ACC112 (cell line): ENCODE results near the gene ATAD3C.
"Not testable (repeated sequence)": the region's sequence is repeated elsewhere in the genome, so short reads cannot be mapped to it uniquely, and the experiment has no call there.

Experiments
- H2AFZ ChIP-seq: fragments of 200-600 bp; sonication (generic); one replicate; pipeline ENCODE4 v1.6.0; 2017; ENCODE audit warnings: antibody characterized with exemption, low read length; ENCODE audit not compliant: unreplicated experiment
- H3K27ac ChIP-seq: fragments of 200-600 bp; sonication (generic); 2 replicates; pipeline ENCODE4 v1.5.1; 2014; ENCODE audit warnings: low read depth, mild to moderate bottlenecking, antibody characterized with exemption, low read length, moderate library complexity
- H3K27me3 ChIP-seq: fragments of 200-600 bp; sonication (generic); 2 replicates; pipeline ENCODE4 v1.6.1; 2014; ENCODE audit warnings: mild to moderate bottlenecking, antibody characterized with exemption, low read length, moderate library complexity, mixed read lengths; ENCODE audit not compliant: insufficient read depth
- H3K36me3 ChIP-seq: fragments of 200-600 bp; sonication (generic); 2 replicates; pipeline ENCODE4 v1.6.1; 2016; ENCODE audit warnings: mild to moderate bottlenecking, antibody characterized with exemption, low read length, moderate library complexity, mixed read lengths; ENCODE audit not compliant: insufficient read depth
- H3K4me1 ChIP-seq: fragments of 200-600 bp; sonication (generic); one replicate; pipeline ENCODE4 v1.6.1; 2016; ENCODE audit warnings: low read length, mixed read lengths; ENCODE audit not compliant: insufficient read depth, unreplicated experiment, control insufficient read depth
- H3K4me3 ChIP-seq: fragments of 200-600 bp; sonication (generic); 2 replicates; pipeline ENCODE4 v1.5.1; 2014; ENCODE audit warnings: mild to moderate bottlenecking, low read depth, low read length
- H3K79me2 ChIP-seq: fragments of 200-600 bp; sonication (generic); one replicate; pipeline ENCODE4 v1.6.0; 2016; ENCODE audit warnings: low read length; ENCODE audit not compliant: control insufficient read depth, unreplicated experiment, insufficient read depth

ATAD3C gene

DNA sequence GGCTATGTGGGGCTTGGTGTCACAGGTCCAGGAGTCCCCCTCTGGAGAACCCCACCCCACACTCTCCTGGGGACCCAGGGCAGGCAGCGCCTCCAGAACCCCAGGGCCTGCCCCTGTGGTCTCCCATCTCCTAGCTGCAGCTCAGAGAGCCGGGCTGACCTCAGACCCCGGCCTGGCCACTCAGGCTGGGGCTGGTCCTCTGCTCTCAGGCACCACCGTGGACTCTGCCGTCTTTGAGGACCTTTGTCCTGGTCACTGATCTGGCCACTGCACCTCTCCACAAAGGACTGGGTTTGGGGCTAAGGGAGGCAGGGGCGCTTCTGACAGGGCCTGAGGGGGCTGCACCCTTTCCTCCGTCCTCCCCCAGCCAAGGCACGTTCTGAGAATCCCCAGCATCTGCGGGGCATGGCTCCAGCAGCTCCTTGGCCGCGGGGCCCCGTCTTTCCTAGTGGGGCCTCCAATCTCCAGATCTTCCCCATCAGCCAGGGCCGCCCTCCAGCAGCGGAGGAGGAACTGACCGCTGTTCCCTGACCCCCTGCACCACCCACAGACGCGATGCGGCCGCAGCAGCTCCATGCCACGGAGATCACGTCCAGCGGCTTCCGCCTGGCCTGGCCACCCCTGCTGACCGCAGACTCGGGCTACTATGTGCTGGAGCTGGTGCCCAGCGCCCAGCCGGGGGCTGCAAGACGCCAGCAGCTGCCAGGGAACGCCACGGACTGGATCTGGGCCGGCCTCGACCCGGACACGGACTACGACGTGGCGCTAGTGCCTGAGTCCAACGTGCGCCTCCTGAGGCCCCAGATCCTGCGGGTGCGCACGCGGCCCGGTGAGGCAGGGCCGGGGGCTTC, 10.7 kb upstream of the ATAD3C start:
- Histone ChIP-seq H3K79me2 (no peaks in the 10 kb centered on the region), H3K4me1 (no peaks in the 10 kb centered on the region), H3K27me3 (peaks cover 22% of the 10 kb centered on the region; the same call in 1 of the 2 replicates), H3K27ac (no peak overlapping the region), H2AFZ (no peak overlapping the region), H3K36me3 (no peaks in the 10 kb centered on the region), H3K4me3 (no peak overlapping the region)

GRCh38 chr1:1439546-1440261, 9.8 kb upstream of the ATAD3C start:
- no peak overlapping the region for H3K27ac ChIP-seq
- peaks cover 22% of the 10 kb centered on the region; the same call in 1 of the 2 replicates for H3K27me3 ChIP-seq
- H3K4me1 ChIP-seq = no peaks in the 10 kb centered on the region
- no peaks in the 10 kb centered on the region for H3K36me3 ChIP-seq
- no peak overlapping the region for H2AFZ ChIP-seq
- H3K4me3 ChIP-seq = no peak overlapping the region
- no peaks in the 10 kb centered on the region for H3K79me2 ChIP-seq

- H3K79me2 ChIP-seq = no peaks in the 10 kb centered on the region
- no peak overlapping the region for H3K4me3 ChIP-seq
- H2AFZ ChIP-seq = no peak overlapping the region
- no peak overlapping the region for H3K27ac ChIP-seq
- no peaks in the 10 kb centered on the region for H3K4me1 ChIP-seq
- H3K36me3 ChIP-seq = no peaks in the 10 kb centered on the region
- peaks cover 18% of the 10 kb centered on the region; the same call in 1 of the 2 replicates for H3K27me3 ChIP-seq
Observed at GRCh38 chr1:1440262-1441001, 9.1 kb upstream of the ATAD3C start.

- Histone ChIP-seq H3K27me3 (peaks cover 14% of the 10 kb centered on the region; the same call in 1 of the 2 replicates), H3K4me1 (no peaks in the 10 kb centered on the region), H3K27ac (no peak overlapping the region), H2AFZ (no peak overlapping the region), H3K79me2 (no peaks in the 10 kb centered on the region), H3K4me3 (no peak overlapping the region), H3K36me3 (no peaks in the 10 kb centered on the region)
Observed at GRCh38 chr1:1441002-1441888, 8.2 kb upstream of the ATAD3C start.

DNA sequence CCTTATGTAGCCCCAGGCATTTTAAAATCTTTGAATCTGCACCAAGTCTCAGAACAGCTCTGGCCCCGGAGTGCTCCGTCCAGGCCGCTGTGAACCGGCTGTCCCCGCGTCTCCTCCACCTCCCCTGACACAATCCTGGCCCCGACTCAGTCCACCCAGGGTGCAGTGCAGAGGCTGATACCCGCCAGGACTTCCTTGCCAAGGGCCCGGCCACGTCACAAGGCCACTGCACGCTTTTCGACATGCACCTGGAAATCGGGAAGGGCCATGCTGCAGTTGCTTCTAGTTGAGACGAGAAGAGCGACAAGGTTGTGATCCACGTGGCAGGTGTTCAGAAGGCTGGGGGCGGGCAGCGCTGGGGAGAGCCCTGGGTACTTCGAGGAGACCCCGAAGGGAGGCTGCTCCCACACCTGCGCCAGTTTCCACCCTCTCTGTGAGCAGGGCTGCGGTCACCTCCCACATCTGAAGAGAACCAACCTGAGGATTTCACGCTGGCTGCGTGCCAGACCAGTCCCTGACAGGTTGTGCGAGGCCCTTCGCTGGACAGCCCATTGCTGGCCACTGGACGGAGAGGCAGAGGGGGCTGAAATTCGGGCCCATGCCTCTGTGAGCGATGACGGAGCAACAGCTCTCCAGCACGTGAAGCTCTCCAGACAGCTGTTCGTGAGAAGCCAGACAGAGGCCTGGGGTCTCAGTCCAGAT, 7.3 kb upstream of the ATAD3C start:
- H3K27ac ChIP-seq = no peak overlapping the region
- H3K4me1 ChIP-seq = no peaks in the 10 kb centered on the region
- H3K27me3 ChIP-seq = peaks cover 9% of the 10 kb centered on the region; the same call in 1 of the 2 replicates
- no peak overlapping the region for H3K4me3 ChIP-seq
- H2AFZ ChIP-seq = no peak overlapping the region
- no peaks in the 10 kb centered on the region for H3K79me2 ChIP-seq
- H3K36me3 ChIP-seq = no peaks in the 10 kb centered on the region

DNA sequence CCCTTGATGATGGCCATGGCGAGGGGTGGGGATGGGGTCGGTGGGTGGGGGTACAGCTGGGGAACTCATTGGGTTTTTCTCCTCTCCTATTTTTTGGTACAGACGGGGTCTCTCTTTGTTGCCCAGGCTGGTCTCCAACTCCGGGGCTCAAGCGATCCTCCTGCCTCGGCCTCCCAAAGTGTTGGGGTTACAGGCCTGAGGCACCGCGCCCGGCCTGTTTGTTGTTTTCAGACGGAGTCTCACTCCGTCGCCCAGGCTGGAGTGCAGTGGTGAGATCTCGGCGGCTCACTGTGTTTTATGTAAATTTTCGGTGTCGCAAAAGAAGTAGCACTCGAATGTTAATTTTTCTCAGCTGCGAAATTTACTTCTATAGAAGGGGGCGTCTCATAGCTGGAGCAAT, 2.9 kb upstream of the ATAD3C start:
- not testable (repeated sequence) for H3K4me1 ChIP-seq, H2AFZ ChIP-seq, H3K4me3 ChIP-seq, H3K79me2 ChIP-seq, H3K36me3 ChIP-seq, H3K27me3 ChIP-seq, H3K27ac ChIP-seq

- H3K27me3 ChIP-seq, H3K36me3 ChIP-seq, H2AFZ ChIP-seq, H3K27ac ChIP-seq, H3K4me3 ChIP-seq, H3K79me2 ChIP-seq, H3K4me1 ChIP-seq: not testable (repeated sequence)
Observed at GRCh38 chr1:1450616-1451015, 1.1 kb downstream of the ATAD3C start.

DNA sequence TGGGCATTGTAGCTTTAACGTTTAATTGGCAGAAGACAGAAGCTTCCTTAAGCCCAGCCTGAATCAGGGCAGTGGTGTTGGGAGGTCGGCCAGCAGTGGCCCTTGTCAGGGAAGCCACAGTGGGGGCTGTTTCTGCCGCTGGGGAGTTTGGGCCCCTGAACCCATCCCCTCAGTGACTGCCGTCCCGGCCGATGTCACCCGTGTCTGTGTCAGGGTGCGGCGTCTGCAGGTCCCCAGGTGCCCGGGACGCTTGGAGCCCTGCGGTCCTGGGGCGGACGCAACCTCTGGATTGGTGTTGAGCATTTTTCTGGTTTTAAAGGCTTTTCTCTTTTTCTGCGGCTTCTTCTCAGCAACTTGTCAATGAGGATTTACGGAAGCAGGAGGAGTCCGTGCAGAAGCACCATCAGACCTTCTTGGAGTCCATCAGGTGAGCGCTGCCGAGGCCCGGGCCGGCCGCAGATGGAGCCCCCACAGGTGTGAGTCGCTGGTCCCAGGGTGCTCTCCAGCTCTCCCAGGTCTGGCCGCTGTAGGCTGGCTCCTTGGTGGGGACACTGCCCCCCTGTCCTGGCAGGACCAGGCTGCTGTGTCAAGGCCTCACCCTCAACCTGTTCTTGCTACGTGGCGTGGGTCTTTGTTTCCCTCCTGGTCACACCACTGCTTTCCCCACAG, 2.3 kb downstream of the ATAD3C start:
- peaks cover 4% of the 10 kb centered on the region; the same call in 1 of the 2 replicates for H3K27me3 ChIP-seq

GRCh38 chr1:1452365-1452739, 2.9 kb downstream of the ATAD3C start:
- not testable (repeated sequence) for H3K79me2 ChIP-seq, H3K36me3 ChIP-seq, H3K4me3 ChIP-seq, H3K27ac ChIP-seq, H3K27me3 ChIP-seq, H2AFZ ChIP-seq, H3K4me1 ChIP-seq

More for the DNA sequence above, 2.3 kb downstream of the ATAD3C start:
- no peaks in the 10 kb centered on the region for H3K79me2 ChIP-seq
- H3K27ac ChIP-seq = no peak overlapping the region
- H3K4me3 ChIP-seq = no peak overlapping the region
- H3K36me3 ChIP-seq = no peaks in the 10 kb centered on the region
- H3K4me1 ChIP-seq = no peaks in the 10 kb centered on the region
- no peak overlapping the region for H2AFZ ChIP-seq
